ENCODE measurements around the gene CCDC167.

The CCDC167 gene

GRCh38 chr6:37481711-37482605 lies 17.7 kb downstream of the CCDC167 start:
- no peak overlapping the region for H2BK12ac ChIP-seq (ENCODE audit: low read length in 2 of 2)
- no peak overlapping the region for H3K23ac ChIP-seq (ENCODE audit: low read length in 2 of 2)
- H3K9me3 ChIP-seq (ENCODE audit: control insufficient read depth, low read length): no peaks in the 10 kb centered on the region
- no peak overlapping the region for H3K18ac ChIP-seq (ENCODE audit: low read depth in 1 of 2, low read length in 2 of 2)
- H3K4me2 ChIP-seq (ENCODE audit: low read length, poor library complexity, severe bottlenecking): no peak overlapping the region
- no peak overlapping the region for H2AK5ac ChIP-seq (ENCODE audit: low read length, severe bottlenecking)
- no peak overlapping the region for H3K14ac ChIP-seq (ENCODE audit: low read length in 2 of 2)
- no peak overlapping the region for H3K9ac ChIP-seq (ENCODE audit: low read length)
- H2AFZ ChIP-seq (ENCODE audit: low read depth, low read length): no peak overlapping the region
- H2BK120ac ChIP-seq (ENCODE audit: low read depth, low read length): no peak overlapping the region
- no peak overlapping the region for H4K91ac ChIP-seq (ENCODE audit: low read length)
- no peak overlapping the region for H3K4ac ChIP-seq (ENCODE audit: low read depth in 1 of 2, low read length in 2 of 2)
- no peak overlapping the region for H3K27ac ChIP-seq (ENCODE audit: low read length, poor library complexity, severe bottlenecking)
- DNase-seq: no peak
- H3K36me3 ChIP-seq (ENCODE audit: control insufficient read depth in 1 of 2, insufficient read depth in 2 of 2, low read depth in 1 of 2, low read length in 2 of 2): peaks cover 69 to 74% of the 10 kb centered on the region in 2 experiments
- H3K4me1 ChIP-seq (ENCODE audit: control insufficient read depth, insufficient read depth, low read depth, low read length): peaks cover 6% of the 10 kb centered on the region
- WGBS: 69% methylated on average over 13 of the region's 15 CpGs
- no peak overlapping the region for H2BK15ac ChIP-seq (ENCODE audit: low read depth, poor library complexity, severe bottlenecking)
- H3K27me3 ChIP-seq (ENCODE audit: control insufficient read depth in 1 of 2, insufficient read depth in 1 of 2, low read length in 2 of 2): no peaks in the 10 kb centered on the region
- peaks cover 7% of the 10 kb centered on the region for H3K79me1 ChIP-seq (replicated peaks; ENCODE audit: low read length, poor library complexity, severe bottlenecking)
- no peak overlapping the region for H4K8ac ChIP-seq (ENCODE audit: low read length)
- no peak overlapping the region for H3K4me3 ChIP-seq (ENCODE audit: insufficient read depth in 1 of 2, low read depth in 1 of 2, low read length in 2 of 2)
- no peak overlapping the region for H2BK5ac ChIP-seq (ENCODE audit: low read depth, low read length, poor library complexity, severe bottlenecking)

GRCh38 chr6:37480951-37481534 lies 18.6 kb downstream of the CCDC167 start:
- H4K8ac ChIP-seq (ENCODE audit: low read length): no peak overlapping the region
- no peak for DNase-seq

GRCh38 chr6:37480118-37480736 lies 19.5 kb downstream of the CCDC167 start:
- no peaks in the 10 kb centered on the region for H3K9me3 ChIP-seq (ENCODE audit: control insufficient read depth, low read length)
- no peak overlapping the region for H2BK15ac ChIP-seq (ENCODE audit: low read depth, poor library complexity, severe bottlenecking)
- no peak overlapping the region for H3K4ac ChIP-seq (ENCODE audit: low read depth in 1 of 2, low read length in 2 of 2)
- H3K4me2 ChIP-seq (ENCODE audit: low read length, poor library complexity, severe bottlenecking): no peak overlapping the region
- peaks cover 78 to 86% of the 10 kb centered on the region in 2 experiments for H3K36me3 ChIP-seq (ENCODE audit: control insufficient read depth in 1 of 2, insufficient read depth in 2 of 2, low read depth in 1 of 2, low read length in 2 of 2)
- H2AFZ ChIP-seq (ENCODE audit: low read depth, low read length): no peak overlapping the region
- H3K27ac ChIP-seq (ENCODE audit: low read length, poor library complexity, severe bottlenecking): no peak overlapping the region
- H3K27me3 ChIP-seq (ENCODE audit: control insufficient read depth in 1 of 2, insufficient read depth in 1 of 2, low read length in 2 of 2): no peaks in the 10 kb centered on the region
- H3K23ac ChIP-seq (ENCODE audit: low read length in 2 of 2): no peak overlapping the region
- H3K79me1 ChIP-seq (replicated peaks; ENCODE audit: low read length, poor library complexity, severe bottlenecking): peaks cover under 1% of the 10 kb centered on the region
- no peak for DNase-seq
- no peak overlapping the region for H4K91ac ChIP-seq (ENCODE audit: low read length)
- no peak overlapping the region for H2BK5ac ChIP-seq (ENCODE audit: low read depth, low read length, poor library complexity, severe bottlenecking)
- H3K18ac ChIP-seq (ENCODE audit: low read depth in 1 of 2, low read length in 2 of 2): no peak overlapping the region
- no peak overlapping the region for H3K9ac ChIP-seq (ENCODE audit: low read length)
- no peak overlapping the region for H3K14ac ChIP-seq (ENCODE audit: low read length in 2 of 2)
- peaks cover 6% of the 10 kb centered on the region for H3K4me1 ChIP-seq (ENCODE audit: control insufficient read depth, insufficient read depth, low read depth, low read length)
- no peak overlapping the region for H4K8ac ChIP-seq (ENCODE audit: low read length)
- no peak overlapping the region for H2BK12ac ChIP-seq (ENCODE audit: low read length in 2 of 2)
- no peak overlapping the region for H2BK120ac ChIP-seq (ENCODE audit: low read depth, low read length)
- no peak overlapping the region for H3K4me3 ChIP-seq (ENCODE audit: insufficient read depth in 1 of 2, low read depth in 1 of 2, low read length in 2 of 2)
- no peak overlapping the region for H2AK5ac ChIP-seq (ENCODE audit: low read length, severe bottlenecking)
- WGBS: 89% methylated on average over 1 of the region's 1 CpG

More at GRCh38 chr6:37480951-37481534, 18.6 kb downstream of the CCDC167 start:
- WGBS: 68% methylated on average over 6 of the region's 7 CpGs
- Histone ChIP-seq H3K4me3 (ENCODE audit: insufficient read depth in 1 of 2, low read depth in 1 of 2, low read length in 2 of 2) (no peak overlapping the region), H3K36me3 (ENCODE audit: control insufficient read depth in 1 of 2, insufficient read depth in 2 of 2, low read depth in 1 of 2, low read length in 2 of 2) (peaks cover 72 to 80% of the 10 kb centered on the region in 2 experiments), H3K79me1 (replicated peaks; ENCODE audit: low read length, poor library complexity, severe bottlenecking) (peaks cover 2% of the 10 kb centered on the region), H3K4me2 (ENCODE audit: low read length, poor library complexity, severe bottlenecking) (no peak overlapping the region), H2BK12ac (ENCODE audit: low read length in 2 of 2) (no peak overlapping the region), H3K9ac (ENCODE audit: low read length) (no peak overlapping the region), H3K23ac (ENCODE audit: low read length in 2 of 2) (no peak overlapping the region), H2AK5ac (ENCODE audit: low read length, severe bottlenecking) (no peak overlapping the region), H3K4ac (ENCODE audit: low read depth in 1 of 2, low read length in 2 of 2) (no peak overlapping the region), H2BK5ac (ENCODE audit: low read depth, low read length, poor library complexity, severe bottlenecking) (no peak overlapping the region), H2AFZ (ENCODE audit: low read depth, low read length) (no peak overlapping the region), H3K9me3 (ENCODE audit: control insufficient read depth, low read length) (no peaks in the 10 kb centered on the region), H3K18ac (ENCODE audit: low read depth in 1 of 2, low read length in 2 of 2) (no peak overlapping the region), H3K27ac (ENCODE audit: low read length, poor library complexity, severe bottlenecking) (no peak overlapping the region), H4K91ac (ENCODE audit: low read length) (no peak overlapping the region), H3K27me3 (ENCODE audit: control insufficient read depth in 1 of 2, insufficient read depth in 1 of 2, low read length in 2 of 2) (no peaks in the 10 kb centered on the region), H2BK120ac (ENCODE audit: low read depth, low read length) (no peak overlapping the region), H2BK15ac (ENCODE audit: low read depth, poor library complexity, severe bottlenecking) (no peak overlapping the region), H3K14ac (ENCODE audit: low read length in 2 of 2) (no peak overlapping the region), H3K4me1 (ENCODE audit: control insufficient read depth, insufficient read depth, low read depth, low read length) (peaks cover 6% of the 10 kb centered on the region)

- H2BK12ac ChIP-seq (ENCODE audit: low read length in 2 of 2): no peak overlapping the region
- H3K36me3 ChIP-seq (ENCODE audit: control insufficient read depth in 1 of 2, insufficient read depth in 2 of 2, low read depth in 1 of 2, low read length in 2 of 2): peaks cover 85 to 91% of the 10 kb centered on the region in 2 experiments
- H4K8ac ChIP-seq (ENCODE audit: low read length): no peak overlapping the region
- H3K4me3 ChIP-seq (ENCODE audit: insufficient read depth in 1 of 2, low read depth in 1 of 2, low read length in 2 of 2): no peak overlapping the region
- WGBS: over 99% methylated on average over 6 of the region's 6 CpGs
- H2BK120ac ChIP-seq (ENCODE audit: low read depth, low read length): no peak overlapping the region
- no peak overlapping the region for H3K4ac ChIP-seq (ENCODE audit: low read depth in 1 of 2, low read length in 2 of 2)
- peaks cover 6% of the 10 kb centered on the region for H3K4me1 ChIP-seq (ENCODE audit: control insufficient read depth, insufficient read depth, low read depth, low read length)
- H2AK5ac ChIP-seq (ENCODE audit: low read length, severe bottlenecking): no peak overlapping the region
- no peak overlapping the region for H3K4me2 ChIP-seq (ENCODE audit: low read length, poor library complexity, severe bottlenecking)
- H3K9ac ChIP-seq (ENCODE audit: low read length): no peak overlapping the region
- H3K9me3 ChIP-seq (ENCODE audit: control insufficient read depth, low read length): no peaks in the 10 kb centered on the region
- H2BK15ac ChIP-seq (ENCODE audit: low read depth, poor library complexity, severe bottlenecking): no peak overlapping the region
- H2AFZ ChIP-seq (ENCODE audit: low read depth, low read length): no peak overlapping the region
- no peak overlapping the region for H3K14ac ChIP-seq (ENCODE audit: low read length in 2 of 2)
- no peak overlapping the region for H3K23ac ChIP-seq (ENCODE audit: low read length in 2 of 2)
- peaks cover 2% of the 10 kb centered on the region for H3K79me1 ChIP-seq (replicated peaks; ENCODE audit: low read length, poor library complexity, severe bottlenecking)
- no peak overlapping the region for H4K91ac ChIP-seq (ENCODE audit: low read length)
- no peaks in the 10 kb centered on the region for H3K27me3 ChIP-seq (ENCODE audit: control insufficient read depth in 1 of 2, insufficient read depth in 1 of 2, low read length in 2 of 2)
- H2BK5ac ChIP-seq (ENCODE audit: low read depth, low read length, poor library complexity, severe bottlenecking): no peak overlapping the region
- no peak overlapping the region for H3K27ac ChIP-seq (ENCODE audit: low read length, poor library complexity, severe bottlenecking)
- no peak for DNase-seq
- H3K18ac ChIP-seq (ENCODE audit: low read depth in 1 of 2, low read length in 2 of 2): no peak overlapping the region
These were observed 20.3 kb downstream of the CCDC167 start for GRCh38 chr6:37479266-37479854.
